HG03442 (cell line): ENCODE results near the gene CNTN5.
"Not testable (repeated sequence)": the region's sequence is repeated elsewhere in the genome, so short reads cannot be mapped to it uniquely, and the experiment has no call there.

Experiments used
- ATAC-seq: cut with Tn5 transposase; IDR thresholded peaks from one replicate; pipeline ENCODE4 v1.9.1; 2021; ENCODE audit warnings: mild to moderate bottlenecking, moderate library complexity; ENCODE audit not compliant: unreplicated experiment

Gene CNTN5

DNA sequence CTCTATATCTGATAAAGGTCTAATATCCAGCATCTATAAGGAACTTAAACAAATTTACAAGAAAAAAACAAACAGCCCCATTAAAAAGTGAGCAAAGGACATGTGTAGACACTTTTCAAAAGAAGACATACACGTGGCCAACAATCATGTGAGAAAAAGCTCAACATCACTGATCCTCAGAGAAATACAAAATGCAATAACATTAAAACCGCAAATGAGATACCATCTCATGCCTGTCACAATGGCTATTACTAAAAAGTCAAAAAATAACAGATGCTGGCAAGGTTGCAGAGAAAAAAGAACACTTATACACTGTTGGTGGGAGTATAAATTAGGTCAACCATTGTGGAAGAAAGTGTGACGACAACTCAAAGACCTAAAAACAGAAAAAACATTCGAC, 1253.7 kb downstream of the CNTN5 start:
- not testable (repeated sequence) for ATAC-seq

GRCh38 chr11:100294748-100295147, 1274.0 kb downstream of the CNTN5 start:
- ATAC-seq, result no peak

DNA sequence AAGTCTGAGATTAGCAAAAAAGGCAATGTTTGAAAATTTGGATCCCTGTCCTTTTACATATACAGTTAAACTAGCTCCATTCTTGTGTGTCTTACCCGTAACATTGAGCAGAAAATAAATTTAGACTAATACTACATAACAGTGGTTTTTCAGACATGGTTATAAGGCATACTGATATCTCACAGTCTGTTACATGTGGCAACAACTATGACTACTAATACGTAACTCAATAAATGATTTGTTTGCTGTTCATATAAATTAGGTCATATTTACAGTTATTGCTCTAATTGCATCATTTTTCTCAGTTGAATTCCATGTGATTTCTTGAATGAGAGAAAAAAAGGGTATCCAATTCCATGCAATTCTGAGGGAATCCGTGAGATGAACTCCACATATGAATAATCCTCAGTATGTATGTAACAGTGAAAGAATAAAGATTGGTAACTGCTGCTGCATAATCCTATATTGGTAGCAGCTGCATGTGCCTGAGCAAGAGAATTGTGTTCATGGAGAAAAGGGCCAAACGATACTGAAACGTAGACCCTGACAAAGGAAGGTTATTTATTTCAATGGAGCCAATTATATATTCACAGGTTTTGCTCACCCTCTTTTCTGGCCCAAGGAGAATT, 1275.4 kb downstream of the CNTN5 start:
- ATAC-seq, result no peak

DNA sequence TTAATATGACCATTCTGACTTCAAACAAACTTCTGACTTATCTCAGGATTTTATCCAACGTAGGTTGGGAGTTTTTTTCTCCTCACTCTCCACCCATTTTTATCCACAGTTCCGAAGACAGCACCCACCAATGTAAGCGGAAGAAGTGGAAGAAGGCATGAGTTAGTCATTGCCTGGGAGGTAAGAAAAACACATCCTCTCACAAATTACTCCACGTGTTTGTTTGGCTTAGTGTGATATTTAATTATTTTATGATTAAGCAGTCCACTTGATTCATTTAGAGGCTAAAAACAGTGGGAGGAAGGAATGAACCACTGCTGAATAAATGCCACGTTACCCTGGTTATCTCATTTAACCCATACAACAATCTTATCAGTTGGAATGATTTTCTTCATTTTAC, 1276.8 kb downstream of the CNTN5 start:
- ATAC-seq, result no peak

DNA sequence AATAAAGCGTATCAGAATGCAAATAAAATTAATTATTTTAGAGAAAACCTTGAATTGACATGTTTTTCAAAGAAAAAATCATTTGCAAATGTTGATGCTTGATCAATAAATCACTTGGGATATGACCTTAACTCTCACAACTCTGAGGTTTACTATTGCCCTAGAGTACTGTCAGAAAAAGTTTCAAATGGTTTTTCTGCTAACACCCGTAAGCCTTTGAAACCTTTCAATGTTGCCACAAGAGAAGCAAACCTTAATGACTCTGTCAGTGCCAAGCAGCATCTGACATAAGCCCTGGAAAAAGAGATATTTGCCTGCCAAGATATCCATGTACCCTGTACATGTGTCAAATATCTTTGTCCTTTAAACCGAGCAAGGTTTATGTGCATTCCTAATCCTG, 1282.1 kb downstream of the CNTN5 start:
- no peak for ATAC-seq

DNA sequence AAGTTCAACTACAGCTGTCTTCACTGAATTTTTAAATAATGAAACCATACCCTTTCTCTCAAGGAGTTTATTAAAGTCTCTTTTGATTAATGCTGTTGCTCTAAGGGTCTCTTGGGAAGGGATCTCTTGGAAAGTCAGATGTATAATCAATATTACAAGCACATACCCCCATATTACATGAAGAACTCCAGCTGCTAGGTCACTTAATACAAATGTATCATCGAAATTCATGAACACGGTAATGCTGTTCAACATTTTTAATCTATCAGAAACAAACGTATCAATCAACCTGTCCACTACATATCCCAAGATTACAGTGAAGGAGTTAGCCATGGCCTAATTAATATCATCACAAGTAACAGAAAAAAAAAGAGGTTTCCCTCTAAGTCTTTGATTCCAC, 1283.1 kb downstream of the CNTN5 start:
- no peak for ATAC-seq

DNA sequence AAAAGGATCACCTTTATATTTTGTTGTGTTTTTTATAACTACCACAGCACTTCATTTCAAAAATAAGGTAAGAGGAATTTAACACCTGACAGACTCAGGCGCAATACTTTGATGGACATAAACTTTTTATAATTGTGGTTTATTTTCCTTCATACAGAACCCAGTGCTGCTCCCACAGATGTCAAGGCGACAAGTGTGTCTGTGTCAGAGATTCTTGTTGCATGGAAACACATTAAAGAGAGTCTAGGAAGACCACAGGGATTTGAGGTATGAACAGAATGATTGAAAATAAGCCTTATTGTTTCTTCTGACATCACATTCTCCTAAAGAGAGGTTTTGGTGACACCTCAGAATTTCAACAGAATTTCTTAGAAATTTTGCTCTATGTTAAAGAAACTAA, 1287.5 kb downstream of the CNTN5 start:
- no peak for ATAC-seq

- no peak for ATAC-seq
Measured at GRCh38 chr11:100315946-100316345, 1295.2 kb downstream of the CNTN5 start.

DNA sequence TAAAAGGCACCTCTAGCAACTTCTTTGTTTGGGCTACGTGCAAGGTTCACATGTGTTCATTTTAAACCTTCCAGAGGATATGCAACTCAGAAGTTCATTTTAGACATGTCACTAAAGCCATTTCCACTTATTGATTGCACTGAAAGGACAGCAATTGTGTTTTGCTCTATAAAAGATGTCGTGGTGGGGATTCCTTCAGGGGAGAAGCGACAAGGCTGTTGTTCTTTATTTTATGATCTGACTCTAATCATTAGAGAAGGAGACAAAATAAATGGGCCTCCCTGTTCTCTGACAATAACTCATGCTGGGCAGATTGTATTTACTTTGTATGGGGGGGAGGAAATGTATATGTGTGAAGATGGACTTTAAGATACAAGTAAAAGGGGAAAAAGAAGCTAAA, 1296.2 kb downstream of the CNTN5 start:
- no peak for ATAC-seq

GRCh38 chr11:100319691-100320090, 1298.9 kb downstream of the CNTN5 start:
- no peak for ATAC-seq

DNA sequence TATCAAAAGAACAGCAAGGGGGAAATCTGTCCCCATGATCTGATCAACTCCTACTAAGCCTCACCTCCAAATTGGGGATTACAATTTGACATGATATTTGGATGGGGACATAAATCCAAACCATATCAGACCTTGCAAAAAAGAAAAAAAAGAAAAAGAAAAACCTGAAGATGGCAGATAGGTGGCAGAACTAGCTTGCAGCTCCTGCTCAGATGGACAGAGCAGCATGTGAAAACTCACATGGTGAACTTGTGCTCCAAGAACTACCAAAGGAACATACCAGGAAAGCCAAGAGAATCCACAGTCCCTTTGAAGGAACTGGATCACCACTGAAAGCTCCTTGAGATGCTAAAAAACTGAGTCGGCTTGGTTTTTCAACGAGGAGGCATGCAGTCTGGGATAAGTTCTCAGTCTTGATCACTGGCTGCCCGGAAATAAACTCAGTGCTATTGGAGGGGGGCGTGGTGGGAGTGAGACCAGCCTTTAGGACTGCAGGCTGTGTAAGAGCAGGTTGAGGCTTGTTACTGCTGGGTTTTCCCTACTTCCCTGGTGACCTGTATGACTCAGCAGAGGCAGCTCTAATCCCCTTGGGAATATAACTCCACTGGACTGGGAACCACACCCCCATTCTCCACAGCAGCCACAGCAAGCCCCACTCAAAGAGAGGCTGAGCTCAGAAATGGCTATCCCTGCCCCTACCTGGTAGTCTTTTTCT, 1308.0 kb downstream of the CNTN5 start:
- no peak for ATAC-seq

DNA sequence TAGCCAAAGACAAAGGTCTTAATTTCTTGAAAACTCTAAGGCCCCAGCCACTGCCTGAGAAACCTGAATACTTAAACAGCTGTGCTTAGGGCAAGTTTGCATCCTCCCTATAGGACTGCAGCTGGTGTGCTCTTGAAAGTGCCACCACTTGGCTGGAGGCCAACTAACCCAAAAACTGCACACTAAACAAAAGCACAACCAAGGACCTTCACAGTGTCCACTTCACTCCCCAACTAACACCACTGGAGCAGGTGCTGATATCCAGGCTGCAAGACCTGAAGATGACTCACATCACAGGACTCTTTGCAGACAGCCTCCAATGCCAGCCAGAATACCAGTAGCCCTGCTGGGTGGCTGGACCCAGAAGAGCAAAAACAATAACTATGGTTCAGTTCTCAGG, 1308.6 kb downstream of the CNTN5 start:
- no peak for ATAC-seq

- no peak for ATAC-seq
Measured at GRCh38 chr11:100336873-100337272, 1316.1 kb downstream of the CNTN5 start.

DNA sequence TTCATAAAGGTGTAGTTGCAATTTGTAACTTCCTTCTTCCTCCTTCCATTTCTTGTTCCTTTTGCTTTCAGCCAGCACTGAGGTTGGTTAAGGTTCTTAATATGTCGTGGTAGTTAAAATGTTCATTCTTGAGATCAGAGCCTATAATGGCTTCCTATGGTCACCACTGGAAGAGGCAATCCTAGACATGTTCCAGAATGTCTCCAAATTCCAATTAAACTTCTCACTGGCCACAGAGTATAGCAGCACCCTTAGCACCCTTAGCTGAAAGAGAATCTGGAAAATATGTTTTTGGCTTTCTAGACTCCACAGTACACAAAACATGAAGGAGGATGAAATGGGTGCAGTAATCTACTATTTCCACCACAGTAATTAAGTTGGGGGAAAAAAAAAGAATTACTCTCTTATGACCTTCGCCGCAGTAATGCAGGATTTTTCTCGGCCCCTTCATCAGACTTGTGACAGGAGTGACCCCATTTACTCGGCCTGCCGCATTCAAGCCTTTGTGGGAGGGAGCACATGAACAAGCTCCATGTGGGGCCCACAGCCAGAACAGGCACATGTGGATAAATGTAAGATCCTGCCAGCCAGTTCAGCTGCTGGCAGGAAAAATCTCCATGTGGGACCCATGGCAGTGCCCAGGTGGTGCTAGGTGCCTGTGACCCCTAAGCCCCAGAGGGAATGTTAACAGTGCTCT, 1317.5 kb downstream of the CNTN5 start:
- no peak for ATAC-seq

DNA sequence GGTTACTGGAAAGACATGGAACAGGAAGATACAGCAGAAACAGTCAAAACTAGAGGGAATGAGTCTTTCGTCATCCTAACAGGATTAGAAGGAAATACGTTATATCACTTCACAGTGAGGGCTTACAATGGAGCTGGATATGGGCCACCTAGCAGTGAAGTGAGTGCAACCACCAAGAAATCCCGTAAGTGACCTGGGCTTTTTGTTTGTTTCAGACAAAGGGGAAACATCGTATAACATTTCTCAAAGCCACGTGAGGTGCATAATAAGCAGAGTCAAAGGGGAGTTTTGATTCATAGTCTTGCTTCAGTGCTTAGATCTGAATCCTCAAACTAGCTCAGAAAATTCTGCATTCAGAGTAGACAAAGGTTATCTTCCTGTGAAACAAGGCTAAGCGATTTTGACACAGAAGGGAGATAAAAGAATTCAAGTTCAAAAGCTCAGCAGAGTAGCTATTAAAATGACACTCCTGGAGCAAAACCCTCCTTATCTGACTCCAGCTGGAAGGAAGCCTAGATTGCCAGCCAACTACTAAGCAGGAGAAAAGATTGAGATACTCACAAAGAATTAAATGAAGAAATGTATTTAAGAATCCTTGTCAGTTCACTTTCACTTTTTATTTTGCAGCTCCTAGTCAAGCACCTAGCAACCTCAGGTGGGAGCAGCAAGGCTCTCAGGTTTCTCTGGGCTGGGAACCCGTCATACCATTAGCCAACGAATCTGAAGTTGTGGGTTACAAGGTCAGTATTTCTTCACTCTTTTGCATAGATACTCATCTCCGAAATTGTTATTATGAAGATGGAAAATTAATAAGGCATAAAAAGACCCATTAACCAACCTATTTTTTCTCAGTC, 1319.9 kb downstream of the CNTN5 start:
- no peak for ATAC-seq

- ATAC-seq, result no peak
Measured at GRCh38 chr11:100353083-100353482, 1332.3 kb downstream of the CNTN5 start.

GRCh38 chr11:100354736-100355135, 1334.0 kb downstream of the CNTN5 start:
- no peak for ATAC-seq

GRCh38 chr11:100356035-100356434, 1335.3 kb downstream of the CNTN5 start:
- ATAC-seq, result no peak

- no peak for ATAC-seq
Measured at GRCh38 chr11:100359281-100359680, 1338.5 kb downstream of the CNTN5 start.

GRCh38 chr11:100367892-100368291, 1347.1 kb downstream of the CNTN5 start:
- ATAC-seq, result no peak

GRCh38 chr11:100383357-100383865, 1362.7 kb downstream of the CNTN5 start:
- ATAC-seq, result no peak
